Measurements from ENCODE around the gene ASB1. TPM values are rescaled to one million over a fixed set of nuclear protein-coding genes. Genes with fewer than 3 reads are reported as not detected.
"Not testable (repeated sequence)": the region's sequence is repeated elsewhere in the genome, so short reads cannot be mapped to it uniquely, and the experiment has no call there.

The ASB1 gene
- total RNA-seq, 2 donors from 2014 or later, result 19.3 to 22.4 TPM

GRCh38 chr2:238398577-238398976 is 28.1 kb upstream of the ASB1 start:
- H3K27me3 ChIP-seq, result no peaks in the 10 kb centered on the region
- no peak overlapping the region for H3K27ac ChIP-seq
- DNase-seq, result no peak
- TF ChIP-seq CTCF (IDR thresholded peaks at IDR 0.05), result no peak
- H3K9ac ChIP-seq (ENCODE audit: low read depth in 2 of 2, low read length in 2 of 2), result no peak overlapping the region
- no peak overlapping the region for H3K4me3 ChIP-seq
- H3K36me3 ChIP-seq, result no peaks in the 10 kb centered on the region
- no peaks in the 10 kb centered on the region for H3K9me3 ChIP-seq
- intact Hi-C loops (cut with DNase I), result no loop called here
- H3K4me1 ChIP-seq, result no peaks in the 10 kb centered on the region

GRCh38 chr2:238399094-238399493 is 27.6 kb upstream of the ASB1 start:
- Histone ChIP-seq H3K4me1 (no peaks in the 10 kb centered on the region), H3K9me3 (no peaks in the 10 kb centered on the region), H3K4me3 (no peak overlapping the region), H3K36me3 (no peaks in the 10 kb centered on the region), H3K27me3 (no peaks in the 10 kb centered on the region), H3K9ac (ENCODE audit: low read depth in 2 of 2, low read length in 2 of 2) (no peak overlapping the region), H3K27ac (no peak overlapping the region)
- TF ChIP-seq CTCF (IDR thresholded peaks at IDR 0.05), result no peak
- DNase-seq, result no peak
- intact Hi-C loops (cut with DNase I), result no loop called here

GRCh38 chr2:238401551-238401950 is 25.2 kb upstream of the ASB1 start:
- Histone ChIP-seq H3K27me3 (no peaks in the 10 kb centered on the region), H3K9ac (ENCODE audit: low read depth in 2 of 2, low read length in 2 of 2) (no peak overlapping the region), H3K27ac (no peak overlapping the region), H3K36me3 (no peaks in the 10 kb centered on the region), H3K4me1 (no peaks in the 10 kb centered on the region), H3K4me3 (no peak overlapping the region), H3K9me3 (no peaks in the 10 kb centered on the region)
- peak; percentile 74 for DNase-seq
- no peak for TF ChIP-seq CTCF (IDR thresholded peaks at IDR 0.05)
- intact Hi-C loops (cut with DNase I), result no loop called here

- Histone ChIP-seq H3K4me1 (no peaks in the 10 kb centered on the region), H3K9ac (ENCODE audit: low read depth in 2 of 2, low read length in 2 of 2) (no peak overlapping the region), H3K9me3 (no peaks in the 10 kb centered on the region), H3K4me3 (no peak overlapping the region), H3K27ac (no peak overlapping the region), H3K27me3 (no peaks in the 10 kb centered on the region), H3K36me3 (no peaks in the 10 kb centered on the region)
- DNase-seq, result no peak
- intact Hi-C loops (cut with DNase I), result no loop called here
- no peak for TF ChIP-seq CTCF (IDR thresholded peaks at IDR 0.05)
Measured at GRCh38 chr2:238403632-238404405, 22.9 kb upstream of the ASB1 start.

GRCh38 chr2:238404406-238405216 is 22.1 kb upstream of the ASB1 start:
- no peaks in the 10 kb centered on the region for H3K4me1 ChIP-seq
- H3K4me3 ChIP-seq, result no peak overlapping the region
- no peak for DNase-seq
- H3K9me3 ChIP-seq, result no peaks in the 10 kb centered on the region
- H3K9ac ChIP-seq (ENCODE audit: low read depth in 2 of 2, low read length in 2 of 2), result no peak overlapping the region
- intact Hi-C loops (cut with DNase I), result no loop called here
- no peaks in the 10 kb centered on the region for H3K36me3 ChIP-seq
- no peak for TF ChIP-seq CTCF (IDR thresholded peaks at IDR 0.05)
- H3K27ac ChIP-seq, result no peak overlapping the region
- H3K27me3 ChIP-seq, result no peaks in the 10 kb centered on the region

GRCh38 chr2:238405217-238405555 is 21.5 kb upstream of the ASB1 start:
- DNase-seq; H3K4me3 ChIP-seq; H3K9ac ChIP-seq (ENCODE audit: low read depth in 2 of 2, low read length in 2 of 2); H3K27ac ChIP-seq; H3K9me3 ChIP-seq; intact Hi-C loops (cut with DNase I); H3K36me3 ChIP-seq; H3K4me1 ChIP-seq; H3K27me3 ChIP-seq: not testable (repeated sequence)
